Fibroblast of lung (primary cell): ENCODE results near the gene SORCS2.

Experiments
- CTCF ChIP-seq, 2 donors: IDR thresholded peaks in 1 of 2; conservative IDR thresholded peaks in 1 of 2; 1 replicate in 1 of 2; 2 replicates in 1 of 2; pipeline ENCODE4 v1.5.1; 2011 to 2012; ENCODE audit warnings: low read length in 2 of 2, control low read depth in 1 of 2, inconsistent platforms in 1 of 2, low read depth in 1 of 2, mild to moderate bottlenecking in 1 of 2
- EZH2 ChIP-seq: IDR thresholded peaks from 2 replicates; pipeline ENCODE4 v1.5.1; 2012; ENCODE audit warnings: low read length, control low read depth, mild to moderate bottlenecking; ENCODE audit errors: missing control alignments

GRCh38 chr4:7676398-7676922 lies 484.1 kb downstream of the SORCS2 start:
- TF ChIP-seq EZH2 (no peak), CTCF (conservative IDR thresholded peaks at IDR 0.05 in 1 of 2, IDR thresholded peaks at IDR 0.05 in 1 of 2; ENCODE audit: low read depth in 1 of 2, low read length in 2 of 2) (no peak)
